Astrocyte of the hippocampus (primary cell): Measurements from ENCODE around the gene TRAFD1.
A peak's percentile ranks its signal among the peaks of the same experiment; 100 is the strongest.

Experiments used
- DNase-seq: peaks from one replicate; pipeline ENCODE4 v3.0.0; 2011; ENCODE audit warnings: low read depth, low spot score

TRAFD1 gene

DNA sequence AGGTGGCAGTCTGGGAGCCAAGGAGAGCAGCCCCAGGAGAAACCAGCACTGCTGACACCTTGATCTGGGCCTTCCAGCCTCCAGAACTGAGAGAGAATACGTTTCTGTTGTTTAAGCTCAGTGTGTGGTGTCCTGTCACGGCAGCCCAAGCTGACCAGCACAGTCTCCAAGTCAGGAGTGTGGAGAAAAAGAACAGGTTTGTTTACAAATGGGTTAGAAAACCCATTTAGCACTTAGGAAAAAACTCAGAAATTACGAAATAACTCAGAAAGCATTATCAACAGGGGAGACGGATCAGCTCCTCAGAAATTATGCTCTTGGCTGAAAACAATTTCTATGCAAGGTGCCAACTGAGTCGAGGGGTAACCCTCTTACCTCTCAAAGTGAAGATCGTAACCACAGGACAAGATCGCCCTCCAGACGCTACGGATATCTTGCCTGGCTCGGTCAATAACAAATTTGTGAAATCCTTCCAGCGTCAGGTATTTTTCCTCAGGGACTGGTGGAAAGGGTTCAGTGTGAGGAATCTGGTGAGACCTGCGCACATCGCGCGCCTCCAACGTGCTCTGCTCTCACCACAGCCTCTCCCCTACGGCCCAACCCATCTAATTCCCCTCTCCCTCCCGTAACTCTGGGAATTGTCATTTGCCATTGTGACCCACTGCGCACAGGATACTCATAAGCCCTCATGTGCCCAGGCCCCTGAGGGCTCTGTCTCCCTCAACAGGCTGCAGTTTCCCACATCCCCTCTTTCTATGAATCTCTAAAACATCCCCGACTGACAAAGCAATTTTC is 50.2 kb downstream of the TRAFD1 start:
- DNase-seq = no peak

- DNase-seq = no peak
Measured at GRCh38 chr12:112176321-112177010, 51.1 kb downstream of the TRAFD1 start.

DNA sequence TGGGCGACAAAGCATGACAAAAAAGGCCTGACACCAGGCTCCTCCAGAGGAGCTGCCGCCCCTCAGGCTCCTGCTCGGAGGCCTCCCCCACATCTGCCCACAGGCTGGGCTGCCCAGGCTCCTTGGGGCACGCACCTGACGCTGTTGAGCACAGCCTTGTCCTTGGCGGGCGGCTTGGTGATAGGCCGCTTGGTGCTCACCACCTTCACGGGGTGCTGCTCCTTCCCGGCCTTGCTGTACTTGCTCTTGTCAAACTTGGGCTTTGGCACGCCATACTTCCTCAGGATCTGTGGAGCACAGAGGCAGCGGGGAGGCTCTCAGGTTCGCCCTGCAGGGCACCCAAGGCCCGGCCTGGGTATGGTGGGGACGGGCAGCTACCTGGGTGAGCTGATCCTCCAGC is 53.4 kb downstream of the TRAFD1 start:
- no peak for DNase-seq

DNA sequence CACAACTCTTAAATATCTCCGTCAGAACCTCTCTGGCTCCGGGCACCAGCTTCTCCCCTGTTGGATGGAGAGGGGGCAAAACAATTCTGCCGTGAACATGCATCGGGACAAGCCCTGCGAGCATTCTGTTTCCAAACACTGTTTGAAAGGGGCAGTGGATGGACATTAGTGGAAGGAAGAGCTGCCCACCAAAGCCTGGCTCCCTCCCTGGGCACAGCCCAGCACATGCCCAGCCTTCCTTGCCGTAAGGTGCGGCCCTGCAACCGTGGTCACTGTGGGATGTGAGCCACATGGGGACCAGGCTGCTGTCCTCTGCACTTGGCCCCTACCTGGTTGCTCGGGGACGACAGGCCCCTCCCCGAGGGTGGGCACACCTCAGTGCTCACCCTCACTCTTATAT is 54.0 kb downstream of the TRAFD1 start:
- DNase-seq = no peak

DNA sequence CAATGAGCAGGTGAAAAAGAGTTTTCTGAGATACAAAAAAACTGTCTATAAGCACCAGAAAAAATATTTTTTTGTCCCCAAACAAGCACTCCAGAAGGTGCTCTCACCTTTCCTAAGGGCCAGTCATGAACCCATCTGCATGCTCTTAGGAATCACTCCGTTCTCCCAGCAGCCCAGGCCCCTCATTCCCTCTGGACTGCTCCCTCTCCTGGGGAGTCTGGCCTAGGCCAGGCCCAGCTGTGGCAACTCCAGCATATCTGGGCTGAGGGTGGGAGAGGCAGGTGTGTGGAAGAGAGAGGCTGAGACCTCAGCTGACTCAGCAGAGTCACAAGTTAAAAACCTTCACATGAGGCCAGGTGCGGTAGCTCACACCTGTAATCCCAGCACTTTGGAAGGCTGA is 54.6 kb downstream of the TRAFD1 start:
- no peak for DNase-seq

GRCh38 chr12:112180422-112180821 is 55.1 kb downstream of the TRAFD1 start:
- no peak for DNase-seq

DNA sequence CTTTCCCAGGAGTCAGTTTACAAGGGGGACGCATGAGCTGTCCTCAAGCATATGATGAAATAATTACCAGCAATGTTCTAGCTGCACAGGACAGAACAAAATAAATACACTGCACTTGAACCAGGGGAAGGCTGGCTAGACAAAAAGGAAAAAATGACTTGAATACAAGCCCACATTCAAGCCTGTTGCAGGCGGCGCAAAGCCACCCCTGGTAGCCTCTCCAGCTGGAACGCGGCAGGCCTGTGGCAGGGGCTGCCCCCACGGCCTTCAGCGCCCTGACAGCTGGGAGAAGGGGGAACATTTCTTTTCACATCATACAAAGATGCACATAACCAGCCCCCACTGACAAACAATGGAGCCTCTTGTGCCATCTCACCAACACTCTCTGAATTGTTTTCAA is 57.1 kb downstream of the TRAFD1 start:
- DNase-seq = peak; percentile 49

- DNase-seq = peak; percentile 82
Measured at GRCh38 chr12:112183141-112184021, 58.0 kb downstream of the TRAFD1 start.

DNA sequence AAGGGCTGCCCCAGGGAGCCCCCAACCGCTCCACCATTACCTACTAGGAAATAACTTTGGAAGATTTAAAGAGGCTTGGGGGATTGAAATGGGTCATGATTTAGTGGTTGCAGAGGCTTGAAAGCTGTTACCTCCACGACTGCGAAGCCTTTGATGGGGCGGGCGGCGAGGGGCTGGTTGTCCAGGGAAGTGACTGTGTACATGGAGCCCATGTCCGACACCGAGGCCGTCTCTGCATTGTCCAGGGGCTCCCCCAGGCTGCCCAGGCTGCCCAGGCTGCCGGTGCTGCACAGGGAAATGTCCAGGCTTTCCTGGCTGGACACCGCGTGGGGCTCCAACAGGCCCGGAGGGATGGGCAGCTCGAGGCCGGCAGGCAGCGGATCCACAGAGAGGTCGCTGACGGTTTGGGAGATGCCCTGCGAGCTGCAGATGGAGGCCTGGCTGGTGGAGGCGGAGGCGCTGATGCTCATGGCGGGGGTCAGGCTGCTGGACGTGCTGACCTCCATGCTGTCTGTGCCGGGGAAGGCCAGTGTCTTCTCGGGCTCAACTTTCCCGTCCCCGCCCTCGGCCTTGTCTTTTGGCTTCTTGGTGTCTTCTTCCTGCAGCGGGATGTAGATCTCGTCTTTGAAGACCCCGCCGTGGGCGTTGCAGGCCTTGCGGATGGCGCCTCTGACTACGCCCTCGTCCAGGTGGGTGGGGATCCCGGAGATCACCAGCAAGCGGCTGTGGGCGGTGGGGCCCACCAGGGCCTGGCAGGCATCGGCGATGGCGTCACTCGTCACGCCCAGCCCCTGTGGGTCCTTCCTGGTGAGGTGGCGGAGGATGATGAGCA is 58.9 kb downstream of the TRAFD1 start:
- DNase-seq = no peak

DNA sequence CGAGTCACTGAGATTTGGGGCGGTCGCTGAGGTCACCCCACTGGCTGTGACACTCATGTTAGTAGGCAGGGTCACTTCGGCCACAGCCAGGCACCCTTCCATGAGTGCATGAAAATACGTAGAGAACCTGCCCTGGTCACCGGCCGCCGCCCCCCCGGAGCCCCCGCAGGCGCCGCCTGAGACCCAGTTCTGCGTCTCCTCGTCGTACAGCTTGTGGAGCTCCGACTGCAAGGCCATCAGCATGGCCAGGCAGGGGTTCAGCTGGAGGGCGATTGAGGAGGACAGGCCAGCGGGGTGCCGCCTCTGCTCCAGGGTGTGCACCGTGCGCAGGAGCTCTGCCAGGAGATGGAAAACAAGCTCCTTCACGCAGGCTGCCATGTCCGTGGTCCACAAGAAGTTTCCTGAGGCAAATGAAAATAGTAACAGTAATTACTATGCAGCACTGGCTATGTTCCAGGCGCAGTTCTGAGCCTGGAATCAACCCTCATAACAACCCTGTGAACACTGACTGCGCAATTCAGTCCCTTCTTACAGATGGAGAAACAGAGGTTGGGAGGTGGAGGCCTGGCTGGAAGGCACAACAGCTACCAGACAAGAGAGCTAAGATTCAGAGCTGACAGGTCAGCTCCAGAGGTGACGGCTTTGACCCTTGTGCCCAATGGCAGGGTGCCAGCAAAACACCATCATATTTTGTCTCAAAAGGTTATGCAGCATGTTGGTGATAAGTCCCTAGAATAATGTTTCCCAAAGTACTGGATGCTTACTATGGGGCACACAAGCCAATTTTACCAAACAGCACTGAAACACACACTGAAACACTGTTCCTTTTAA is 59.9 kb downstream of the TRAFD1 start:
- DNase-seq = no peak

- no peak for DNase-seq
Measured at GRCh38 chr12:112188130-112188830, 62.9 kb downstream of the TRAFD1 start.

DNA sequence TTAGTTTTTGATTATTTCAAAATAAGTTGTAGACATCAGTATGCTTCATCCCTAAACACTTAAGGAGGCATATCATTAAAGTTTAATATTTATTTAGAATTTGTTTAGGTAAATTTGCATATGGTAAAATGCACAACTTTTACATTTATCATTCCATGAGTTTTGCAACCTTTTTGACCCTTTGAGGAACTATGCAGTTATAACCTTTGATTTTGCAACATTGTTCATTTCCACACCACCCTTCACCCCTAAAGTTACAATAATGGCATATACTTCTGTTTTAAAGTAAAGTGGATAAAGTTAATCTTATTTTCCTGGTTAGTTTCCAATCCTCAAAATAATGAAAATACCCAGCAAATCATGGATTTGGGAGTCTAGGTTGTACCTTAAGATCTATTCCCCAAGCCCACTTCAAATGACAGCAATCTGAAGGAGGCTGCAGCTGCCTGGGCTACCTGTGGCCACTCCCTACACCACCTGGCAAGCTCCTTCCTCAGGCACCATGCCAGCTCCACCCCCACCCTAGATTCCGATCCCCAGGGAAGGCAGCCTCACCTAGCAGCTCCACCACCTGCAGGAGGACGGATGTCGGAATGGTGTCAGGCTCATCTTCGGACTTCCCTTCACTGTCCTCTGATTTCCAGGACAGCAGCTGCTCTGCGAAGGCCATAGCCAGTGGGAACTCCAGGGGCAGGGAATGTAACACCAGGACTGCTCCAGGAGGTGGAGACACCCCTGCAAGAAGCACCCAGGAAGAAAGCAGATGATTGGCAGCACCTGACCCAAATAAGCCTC is 65.1 kb downstream of the TRAFD1 start:
- no peak for DNase-seq

DNA sequence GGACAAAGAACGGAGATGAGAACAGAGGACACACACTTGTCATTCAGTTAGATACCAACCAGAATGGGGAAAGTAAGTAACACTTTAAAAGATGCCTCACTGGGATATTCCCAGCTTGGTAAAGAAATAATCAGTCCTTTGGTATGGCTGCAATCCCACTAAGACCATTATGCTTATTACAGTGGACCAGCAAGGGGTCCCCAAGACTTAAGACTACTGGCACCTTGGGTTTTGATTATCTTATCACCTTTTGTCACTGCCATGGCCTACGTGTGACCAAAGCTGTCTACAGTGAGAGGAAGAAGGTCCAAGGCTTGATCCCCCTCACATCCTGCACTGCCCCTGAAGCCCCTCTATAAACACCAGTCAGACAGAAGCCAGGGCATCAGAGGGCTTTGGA is 65.8 kb downstream of the TRAFD1 start:
- no peak for DNase-seq

DNA sequence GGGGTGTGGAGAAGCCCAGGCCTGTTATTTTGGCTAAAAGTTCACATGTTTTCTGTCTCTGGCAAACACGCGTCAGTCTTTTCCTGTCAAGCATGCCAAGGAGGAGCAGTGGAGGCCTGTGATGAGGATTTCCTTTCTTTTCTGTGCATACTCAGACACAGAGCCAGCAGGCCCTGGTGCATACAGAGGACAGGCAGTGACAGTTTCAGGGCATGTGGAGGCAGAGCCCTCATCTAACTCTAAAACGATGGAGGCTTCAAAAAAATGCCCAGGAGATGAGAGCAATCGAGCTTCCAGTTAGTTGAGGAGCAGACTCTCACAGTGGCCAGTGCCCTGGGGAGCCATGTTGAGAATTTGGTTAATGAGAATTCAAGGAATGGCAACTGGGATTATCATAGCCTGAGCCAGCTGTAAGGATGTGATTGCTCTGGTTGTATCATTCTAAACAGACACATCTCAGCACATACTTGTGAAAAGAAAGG is 66.5 kb downstream of the TRAFD1 start:
- no peak for DNase-seq

- DNase-seq = no peak
Measured at GRCh38 chr12:112192475-112192874, 67.1 kb downstream of the TRAFD1 start.

- no peak for DNase-seq
Measured at GRCh38 chr12:112194601-112195247, 69.4 kb downstream of the TRAFD1 start.

GRCh38 chr12:112196196-112196875 is 71.0 kb downstream of the TRAFD1 start:
- no peak for DNase-seq
